ENCODE data around the gene RSU1. TPM values are rescaled to one million over a fixed set of nuclear protein-coding genes. Genes with fewer than 3 reads are reported as not detected.

RSU1 gene
- total and polyA plus RNA-seq, 10 of the 15 experiments (the other 5 are each of a cell fraction or from before 2014, with no cell fraction given), result 49.2 to 139 (median 81.3) TPM

- H3K4me1 ChIP-seq (ENCODE audit: control insufficient read depth, insufficient read depth, low read length), result no peaks in the 10 kb centered on the region
- ATAC-seq (no peak), FAIRE-seq (no peak), DNase-seq (ENCODE audit: low read depth, low spot score) (no peak)
- 76% methylated on average over 5 of the region's 5 CpGs for WGBS (ENCODE audit: insufficient coverage, insufficient replicate concordance, low lambda C conversion rate, missing lambda C conversion rate)
- no peak overlapping the region for H3K4me2 ChIP-seq (ENCODE audit: control insufficient read depth, insufficient read depth)
- no peak overlapping the region for H2AFZ ChIP-seq (ENCODE audit: control insufficient read depth, low read depth, low read length)
- no TSS peak for BruUV-seq (replicated peaks)
- H4K20me1 ChIP-seq (ENCODE audit: control insufficient read depth, insufficient read depth), result no peaks in the 10 kb centered on the region
- in situ Hi-C loops (cut with MboI), result loop anchor here (25.0 kb wide), 1 partner anchor 1842 kb away; the partner anchor contains the start of genes ARL5B and NSUN6
- no peak overlapping the region for H3K27ac ChIP-seq (ENCODE audit: control insufficient read depth, insufficient read depth)
- ChIA-PET CTCF (interaction anchor here (1.7 kb wide), 1 partner anchor 449 kb away, joined by 3 read pairs; no protein-coding TSS in a partner anchor), SMC1A (ENCODE audit: uncharacterized antibody, unreplicated experiment) (no interaction called here), RAD21 (ENCODE audit: unreplicated experiment) (no interaction called here), POLR2A (no interaction called here)
- intact Hi-C loops (cut with micrococcal nuclease; ENCODE audit: unreplicated experiment), result no loop called here
- H3K79me2 ChIP-seq (ENCODE audit: control insufficient read depth, insufficient read depth, low read length), result peaks cover 15% of the 10 kb centered on the region
- no peak overlapping the region for H3K4me3 ChIP-seq
- H3K36me3 ChIP-seq (ENCODE audit: control insufficient read depth in 2 of 2, insufficient read depth in 2 of 2, low read length in 1 of 2), result no peaks in the 10 kb centered on the region
- H3K27me3 ChIP-seq (replicated peaks in 1 of 2; ENCODE audit: control insufficient read depth in 2 of 2, insufficient read depth in 2 of 2, low read length in 1 of 2), result no peaks in the 10 kb centered on the region; a peak in 1 of 4 replicates
- H3K9me3 ChIP-seq (replicated peaks; ENCODE audit: control insufficient read depth, insufficient read depth, low read length), result peaks cover 4% of the 10 kb centered on the region; the same call in 2 of the 3 replicates
- TF ChIP-seq POU2F2 (IDR thresholded peaks at IDR 0.05; ENCODE audit: borderline replicate concordance, low read depth, low read length) (no peak), ZBTB11 (CRISPR knock-in tag; IDR thresholded peaks at IDR 0.05) (no peak), SMC3 (IDR thresholded peaks at IDR 0.05; ENCODE audit: borderline replicate concordance, low read length) (no peak), REST (IDR thresholded peaks at IDR 0.05; ENCODE audit: low read depth, low read length) (no peak), CBX3 (IDR thresholded peaks at IDR 0.05; ENCODE audit: borderline replicate concordance, low read depth) (no peak), RUNX3 (IDR thresholded peaks at IDR 0.05; ENCODE audit: low read length) (no peak), SUZ12 (IDR thresholded peaks at IDR 0.05; ENCODE audit: unreplicated experiment) (no peak), EED (IDR thresholded peaks at IDR 0.05; ENCODE audit: low read depth) (no peak), KDM1A (IDR thresholded peaks at IDR 0.05; ENCODE audit: borderline replicate concordance) (no peak), FOXM1 (IDR thresholded peaks at IDR 0.05; ENCODE audit: low read depth, low read length) (no peak), POLR2A (IDR thresholded peaks at IDR 0.05; ENCODE audit: low read depth, low read length) (no peak), IKZF1 (conservative IDR thresholded peaks at IDR 0.05) (no peak), CEBPB (IDR thresholded peaks at IDR 0.05; ENCODE audit: borderline replicate concordance in 1 of 2, low read depth in 2 of 2, low read length in 2 of 2) (no peak), ZNF622 (IDR thresholded peaks at IDR 0.05) (no peak), KLF5 (IDR thresholded peaks at IDR 0.05; ENCODE audit: partially characterized antibody) (no peak)
- no peak overlapping the region for H3K9ac ChIP-seq (ENCODE audit: control insufficient read depth, insufficient read depth, low read length)
Observed at GRCh38 chr10:16820421-16820820, 3.2 kb upstream of the RSU1 start.
